ENCODE results near the gene CAMK1D. TPM values are rescaled to one million over a fixed set of nuclear protein-coding genes. Genes with fewer than 3 reads are reported as not detected.
A peak's percentile ranks its signal among the peaks of the same experiment; 100 is the strongest.
"Not testable (repeated sequence)": the region's sequence is repeated elsewhere in the genome, so short reads cannot be mapped to it uniquely, and the experiment has no call there.

The CAMK1D gene
- total RNA-seq, 2 donors from 2014 or later: 4.5 to 7.8 TPM

- Histone ChIP-seq H3K4me3 (ENCODE audit: low read length) (no peak overlapping the region), H3K36me3 (ENCODE audit: control insufficient read depth, insufficient read depth, low read length) (no peaks in the 10 kb centered on the region), H3K27me3 (ENCODE audit: control insufficient read depth, insufficient read depth, low read length, poor library complexity, severe bottlenecking) (no peaks in the 10 kb centered on the region), H3K27ac (ENCODE audit: low read depth, low read length) (peak overlapping the region; percentile 7), H3K4me1 (ENCODE audit: control insufficient read depth, insufficient read depth, low read length) (no peaks in the 10 kb centered on the region), H3K9ac (ENCODE audit: extremely low read depth, low read length, poor library complexity, severe bottlenecking) (no peak overlapping the region), H3K9me3 (ENCODE audit: control insufficient read depth, low read length) (no peaks in the 10 kb centered on the region)
- H3K27me3 Mint-ChIP-seq (ENCODE audit: insufficient read depth): no peaks in the 10 kb centered on the region
- no peak for DNase-seq
- no peak overlapping the region for H3K4me3 Mint-ChIP-seq
- no peaks in the 10 kb centered on the region for H3K9me3 Mint-ChIP-seq
- H3K36me3 Mint-ChIP-seq (ENCODE audit: low read depth): no peaks in the 10 kb centered on the region
- no peak overlapping the region for H3K27ac Mint-ChIP-seq
- no peak for TF ChIP-seq CTCF (conservative IDR thresholded peaks at IDR 0.05)
- H3K4me1 Mint-ChIP-seq: peaks cover 12% of the 10 kb centered on the region
- WGBS, 2 experiments (ENCODE audit: insufficient coverage in 1 of 2, insufficient read length in 1 of 2): 90 to 93% methylated on average over 5 to 10 of the region's 11 CpGs
These were observed 16.6 kb upstream of the CAMK1D start for GRCh38 chr10:12332572-12333379.

- no peak overlapping the region for H3K27ac Mint-ChIP-seq
- 82 to 85% methylated on average over 7 to 15 of the region's 15 CpGs for WGBS, 2 experiments (ENCODE audit: insufficient coverage in 1 of 2, insufficient read length in 1 of 2)
- Histone ChIP-seq H3K27me3 (ENCODE audit: control insufficient read depth, insufficient read depth, low read length, poor library complexity, severe bottlenecking) (no peaks in the 10 kb centered on the region), H3K4me3 (ENCODE audit: low read length) (no peak overlapping the region), H3K9ac (ENCODE audit: extremely low read depth, low read length, poor library complexity, severe bottlenecking) (no peak overlapping the region), H3K36me3 (ENCODE audit: control insufficient read depth, insufficient read depth, low read length) (no peaks in the 10 kb centered on the region), H3K27ac (ENCODE audit: low read depth, low read length) (peak overlapping the region; percentile 7), H3K4me1 (ENCODE audit: control insufficient read depth, insufficient read depth, low read length) (no peaks in the 10 kb centered on the region), H3K9me3 (ENCODE audit: control insufficient read depth, low read length) (no peaks in the 10 kb centered on the region)
- H3K9me3 Mint-ChIP-seq: no peaks in the 10 kb centered on the region
- no peak for DNase-seq
- no peaks in the 10 kb centered on the region for H3K27me3 Mint-ChIP-seq (ENCODE audit: insufficient read depth)
- TF ChIP-seq CTCF (conservative IDR thresholded peaks at IDR 0.05): no peak
- H3K36me3 Mint-ChIP-seq (ENCODE audit: low read depth): no peaks in the 10 kb centered on the region
- peaks cover 12% of the 10 kb centered on the region for H3K4me1 Mint-ChIP-seq
- H3K4me3 Mint-ChIP-seq: no peak overlapping the region
These were observed 15.8 kb upstream of the CAMK1D start for GRCh38 chr10:12333380-12334185.

GRCh38 chr10:12334186-12334530, 15.2 kb upstream of the CAMK1D start:
- DNase-seq: no peak
- Histone ChIP-seq H3K9me3 (ENCODE audit: control insufficient read depth, low read length) (no peaks in the 10 kb centered on the region), H3K9ac (ENCODE audit: extremely low read depth, low read length, poor library complexity, severe bottlenecking) (no peak overlapping the region), H3K27me3 (ENCODE audit: control insufficient read depth, insufficient read depth, low read length, poor library complexity, severe bottlenecking) (no peaks in the 10 kb centered on the region), H3K4me3 (ENCODE audit: low read length) (no peak overlapping the region), H3K36me3 (ENCODE audit: control insufficient read depth, insufficient read depth, low read length) (no peaks in the 10 kb centered on the region), H3K4me1 (ENCODE audit: control insufficient read depth, insufficient read depth, low read length) (no peaks in the 10 kb centered on the region), H3K27ac (ENCODE audit: low read depth, low read length) (peak overlapping the region; percentile 4)
- Mint-ChIP-seq H3K4me1 (peaks cover 12% of the 10 kb centered on the region), H3K27ac (no peak overlapping the region), H3K9me3 (no peaks in the 10 kb centered on the region), H3K27me3 (ENCODE audit: insufficient read depth) (no peaks in the 10 kb centered on the region), H3K36me3 (ENCODE audit: low read depth) (no peaks in the 10 kb centered on the region), H3K4me3 (no peak overlapping the region)
- no peak for TF ChIP-seq CTCF (conservative IDR thresholded peaks at IDR 0.05)
- 93 to 97% methylated on average over 6 of the region's 6 CpGs for WGBS, 2 experiments (ENCODE audit: insufficient coverage in 1 of 2, insufficient read length in 1 of 2)

GRCh38 chr10:12335169-12335568, 14.2 kb upstream of the CAMK1D start:
- not testable (repeated sequence) for H3K4me1 ChIP-seq (ENCODE audit: control insufficient read depth, insufficient read depth, low read length); H3K9me3 Mint-ChIP-seq; H3K36me3 Mint-ChIP-seq (ENCODE audit: low read depth); H3K27me3 ChIP-seq (ENCODE audit: control insufficient read depth, insufficient read depth, low read length, poor library complexity, severe bottlenecking); H3K27ac Mint-ChIP-seq; H3K27me3 Mint-ChIP-seq (ENCODE audit: insufficient read depth); H3K9me3 ChIP-seq (ENCODE audit: control insufficient read depth, low read length); H3K27ac ChIP-seq (ENCODE audit: low read depth, low read length); H3K4me3 Mint-ChIP-seq; H3K9ac ChIP-seq (ENCODE audit: extremely low read depth, low read length, poor library complexity, severe bottlenecking); H3K36me3 ChIP-seq (ENCODE audit: control insufficient read depth, insufficient read depth, low read length); H3K4me3 ChIP-seq (ENCODE audit: low read length); DNase-seq
- peaks cover 12% of the 10 kb centered on the region for H3K4me1 Mint-ChIP-seq
- WGBS, 2 experiments (ENCODE audit: insufficient coverage in 1 of 2, insufficient read length in 1 of 2): 50 to 69% methylated on average over 2 to 4 of the region's 4 CpGs

Data from endodermal cell (in vitro differentiated cells).